22Rv1 (cell line): ENCODE data around the gene ATF3.

Source experiments
- CTCF ChIP-seq: fragments of 450-650 bp; IDR thresholded peaks from 2 replicates; pipeline ENCODE4 v1.5.1; 2017; ENCODE audit warnings: mild to moderate bottlenecking
- ZFX ChIP-seq: fragments of 450-650 bp; IDR thresholded peaks from 2 replicates; pipeline ENCODE4 v1.6.1; 2017; ENCODE audit warnings: antibody characterized with exemption, borderline replicate concordance

- TF ChIP-seq CTCF (no peak), ZFX (no peak)
Observed at GRCh38 chr1:212647004-212647403, 38.4 kb downstream of the ATF3 start.
